ENCODE measurements around the gene OR13D1. TPM values are rescaled to one million over a fixed set of nuclear protein-coding genes. Genes with fewer than 3 reads are reported as not detected.

Gene OR13D1
- total RNA-seq, 2 experiments from 2014 or later = not detected

Other genes with a start within 250 kb of the OR13D1 start
- gene OR13F1, start 190.3 kb upstream of the OR13D1 start, total RNA-seq = not detected
- not detected for gene OR13C4, start 167.3 kb upstream of the OR13D1 start, total RNA-seq
- not detected for gene OR13C3, start 157.7 kb upstream of the OR13D1 start, total RNA-seq
- not detected for gene OR13C8, start 125.3 kb upstream of the OR13D1 start, total RNA-seq
- not detected for gene OR13C5, start 95.1 kb upstream of the OR13D1 start, total RNA-seq
- not detected for gene OR13C2, start 88.9 kb upstream of the OR13D1 start, total RNA-seq
- gene OR13C9, start 76.3 kb upstream of the OR13D1 start, total RNA-seq = not detected
- 10 to 100 TPM; 14.1 to 16.2 TPM for gene NIPSNAP3A, start 53.2 kb downstream of the OR13D1 start, total RNA-seq
- 1 to 10 TPM in 1 of 2 experiments, under 1 TPM in 1; 0.91 to 1.1 TPM for gene NIPSNAP3B, start 69.6 kb downstream of the OR13D1 start, total RNA-seq
- under 1 TPM; 0.09 to 0.23 TPM for gene ABCA1, start 233.6 kb downstream of the OR13D1 start, total RNA-seq

Data from activated CD8-positive, alpha-beta memory T cell treated with anti-CD3 and anti-CD28 coated beads, Interleukin-2, amount 10 ng/mL, durations not matched to agents 7 days and 5 days (primary cell).